Left ventricle myocardium superior (tissue), 1 donor: ENCODE data around the gene BCAR3. TPM values are rescaled to one million over a fixed set of nuclear protein-coding genes. Genes with fewer than 3 reads are reported as not detected.
"Not testable (repeated sequence)": the region's sequence is repeated elsewhere in the genome, so short reads cannot be mapped to it uniquely, and the experiment has no call there.

Experiments used
- ATAC-seq: fragments of 200-7000 bp; cut with Tn5 transposase; one replicate; pipeline ENCODE4 v1.9.1; 2020; ENCODE audit warnings: mild to moderate bottlenecking, moderate library complexity
- DNase-seq: peaks from one replicate; pipeline ENCODE4 v3.0.0-alpha.2; 2020
- intact Hi-C: fragments of 100-400 bp; cut with micrococcal nuclease; formaldehyde crosslinking; loops from one replicate; pipeline ENCODE4 v1.11.0; 2022
- total RNA-seq: library from RNA; stranded (reverse); fragmentation: NEBNext Ultra II Directional; extraction: Animal tissue kit (Norgen Biotek cat#: 25700); gene quantifications from one replicate; pipeline ENCODE4 v1.2.1, GENCODE V29; 2021
- donor health status: DM: no; HTN: yes; CAD: no; lungs with severe emphysema.

BCAR3 gene
- total RNA-seq, 1 donor from 2014 or later = 15.2 TPM

GRCh38 chr1:93592551-93592949, 89.1 kb downstream of the BCAR3 start:
- no peak for DNase-seq
- intact Hi-C loops = no loop called here
- ATAC-seq = peak; percentile 43

GRCh38 chr1:93591676-93592550, 89.7 kb downstream of the BCAR3 start:
- no peak for DNase-seq
- intact Hi-C loops = no loop called here
- no peak for ATAC-seq

DNA sequence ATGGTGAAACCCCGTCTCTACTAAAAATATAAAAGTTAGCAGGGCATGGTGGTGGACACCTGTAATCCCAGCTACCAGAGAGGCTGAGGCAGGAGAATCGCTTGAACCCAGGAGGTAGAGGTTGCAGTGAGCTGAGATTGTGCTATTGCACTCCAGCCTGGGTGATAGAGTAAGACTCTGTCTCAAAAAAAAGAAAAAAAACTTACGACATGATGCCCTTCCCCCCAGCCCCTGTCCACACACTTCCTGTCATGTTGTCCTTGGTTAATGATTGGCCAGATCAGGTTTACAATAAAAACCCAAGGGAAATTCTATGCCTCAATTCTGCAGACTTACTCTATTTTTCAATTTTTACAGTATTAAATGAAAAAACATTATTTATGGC, 90.4 kb downstream of the BCAR3 start:
- ATAC-seq, DNase-seq, intact Hi-C loops: not testable (repeated sequence)

GRCh38 chr1:93588955-93589354, 92.7 kb downstream of the BCAR3 start:
- DNase-seq = no peak
- ATAC-seq = no peak
- intact Hi-C loops = no loop called here

DNA sequence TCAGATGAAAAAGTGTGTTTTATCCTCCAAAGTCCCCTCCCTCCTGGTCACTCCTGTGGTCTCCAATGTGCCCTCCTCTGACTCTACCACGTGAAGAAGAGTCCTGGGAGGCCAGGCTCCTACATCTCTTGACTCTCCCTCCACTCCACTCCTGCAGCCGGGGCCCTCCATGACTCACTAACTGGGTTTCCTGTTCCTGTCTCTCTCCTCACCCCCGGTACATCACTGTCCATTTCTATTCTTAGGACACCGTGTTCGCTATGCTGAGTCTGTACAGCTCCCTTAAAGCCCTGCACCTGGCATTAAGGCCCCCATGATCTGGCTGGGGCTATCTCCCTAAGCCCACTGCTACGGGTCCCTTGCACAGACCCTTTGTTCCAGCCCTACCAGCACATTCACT, 93.4 kb downstream of the BCAR3 start:
- no peak for DNase-seq
- intact Hi-C loops = no loop called here
- no peak for ATAC-seq

DNA sequence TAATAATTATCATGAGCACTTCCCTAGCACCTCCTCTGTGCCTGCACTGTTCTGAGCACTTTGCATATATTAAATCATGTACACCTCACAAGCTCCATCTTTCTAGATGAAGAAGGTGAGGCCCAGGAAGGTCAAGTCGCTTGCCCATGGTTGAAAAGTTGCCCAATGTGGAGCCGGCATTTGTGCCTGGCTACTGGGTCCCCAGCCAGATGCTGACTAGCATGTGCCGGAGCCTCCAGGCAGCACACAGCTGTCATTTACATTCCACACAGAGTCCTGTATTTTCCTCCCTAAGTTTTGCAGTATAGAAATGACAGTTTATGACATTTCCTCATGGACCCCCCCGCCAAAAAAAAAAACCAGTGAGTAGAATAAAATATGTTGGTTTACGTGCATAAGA, 94.3 kb downstream of the BCAR3 start:
- DNase-seq = no peak
- ATAC-seq = no peak
- intact Hi-C loops = no loop called here

- intact Hi-C loops = no loop called here
- peak; percentile 91 for ATAC-seq
- peak; percentile 96 for DNase-seq
These were observed 96.3 kb downstream of the BCAR3 start for GRCh38 chr1:93585059-93585966.

DNA sequence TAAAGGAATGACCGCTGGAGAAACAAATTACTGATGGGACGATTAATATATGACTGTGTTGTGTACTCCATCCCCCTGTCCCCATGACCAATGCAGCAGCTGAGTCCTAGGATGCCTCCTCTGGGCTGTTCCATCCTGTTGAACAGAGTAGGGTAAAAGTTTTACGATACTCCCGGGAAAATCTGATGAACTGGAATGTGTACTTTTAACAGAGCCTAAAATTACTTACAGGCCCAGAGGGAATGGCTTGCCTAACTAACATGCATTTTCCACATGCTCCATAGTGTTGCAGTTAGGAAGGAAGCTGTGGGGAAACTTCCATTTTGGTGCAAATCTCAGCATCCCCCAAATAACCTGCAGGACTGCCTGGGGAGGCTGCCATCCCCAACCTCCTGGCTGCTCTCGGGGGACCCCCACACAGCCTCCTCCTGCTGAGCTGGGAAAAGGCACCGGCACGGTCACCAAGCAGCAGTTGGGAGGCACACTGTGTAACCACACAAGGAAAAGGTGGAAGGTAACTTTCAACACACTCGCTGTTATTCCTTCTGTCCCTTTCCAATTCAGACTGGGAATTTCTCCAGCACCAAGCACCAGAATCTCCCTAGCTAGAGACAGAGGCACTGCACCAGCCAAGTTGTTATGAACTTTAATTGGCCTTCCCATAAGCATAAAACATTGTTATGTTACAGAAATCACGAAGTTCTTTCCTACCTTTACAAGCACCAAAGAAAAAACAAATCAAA, 97.2 kb downstream of the BCAR3 start:
- intact Hi-C loops = no loop called here
- DNase-seq (no peak), ATAC-seq (peak; percentile 75)

- ATAC-seq (no peak), DNase-seq (no peak)
- intact Hi-C loops = no loop called here
These were observed 99.5 kb downstream of the BCAR3 start for GRCh38 chr1:93581917-93582850.

- intact Hi-C loops = no loop called here
- DNase-seq (peak; percentile 69), ATAC-seq (peak; percentile 53)
These were observed 101.7 kb downstream of the BCAR3 start for GRCh38 chr1:93579891-93580290.

DNA sequence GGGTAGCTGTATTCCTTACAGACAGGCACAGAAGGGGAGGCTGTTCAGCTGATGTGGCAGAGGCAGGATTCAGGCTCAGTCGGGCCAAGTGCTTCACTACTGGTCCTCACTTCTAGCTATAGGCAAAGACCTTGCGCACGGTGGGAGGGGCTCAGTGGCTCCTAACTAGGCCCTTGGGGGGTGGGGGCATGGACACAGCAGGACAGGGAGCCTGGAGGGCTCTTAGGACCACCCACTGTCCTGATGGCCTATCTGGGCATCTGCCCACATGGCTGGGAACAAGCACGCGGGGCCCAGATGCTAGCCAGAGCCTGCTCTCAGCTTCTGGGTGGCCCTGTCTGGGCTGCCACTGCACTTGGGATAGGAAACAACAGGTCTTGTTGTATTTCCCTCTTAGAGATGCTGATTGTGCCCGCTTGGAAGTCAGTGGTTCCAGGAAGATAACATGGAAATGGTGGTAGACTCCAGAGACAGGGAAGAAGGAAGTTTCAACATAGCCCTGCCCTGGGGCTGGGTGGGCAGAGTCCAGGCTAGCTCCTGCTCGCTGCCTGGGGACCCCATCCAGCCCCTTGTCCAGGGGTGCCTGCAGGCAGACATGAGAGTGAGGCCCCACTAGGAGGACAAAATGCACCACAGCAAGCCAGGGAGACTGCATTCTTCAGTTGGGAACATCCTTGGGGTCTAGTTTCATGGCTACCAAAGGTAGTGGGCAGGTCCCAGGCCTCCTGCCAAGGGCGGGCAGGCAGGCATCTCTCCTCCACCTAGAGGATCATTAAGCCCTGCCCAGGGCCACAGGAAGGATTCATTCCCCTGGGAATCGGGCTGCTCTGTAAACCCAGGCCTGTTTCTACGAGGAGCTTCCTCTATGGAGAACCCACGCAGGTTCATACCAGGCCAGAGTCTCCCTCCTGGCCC, 102.5 kb downstream of the BCAR3 start:
- no peak for ATAC-seq
- no peak for DNase-seq
- intact Hi-C loops = no loop called here

DNA sequence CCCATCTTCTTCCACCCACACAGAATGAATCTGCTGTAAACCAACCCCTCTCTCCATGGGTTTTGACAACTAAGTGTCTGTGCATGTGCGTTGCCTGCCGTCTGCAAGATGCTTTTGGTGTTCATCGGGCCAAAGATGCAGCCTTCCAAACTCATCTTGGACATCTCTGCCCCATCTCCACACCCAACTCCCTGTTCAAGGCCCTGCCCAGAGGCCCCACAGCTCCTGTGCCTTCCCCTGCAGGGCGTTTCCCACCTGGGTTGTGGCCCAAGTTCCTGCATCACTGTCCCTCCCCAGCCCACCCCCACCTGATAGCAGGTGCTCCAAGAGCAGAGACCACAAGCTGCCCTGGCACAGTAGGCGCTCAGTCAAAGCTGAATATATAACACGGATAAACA, 103.2 kb downstream of the BCAR3 start:
- intact Hi-C loops = no loop called here

DNA sequence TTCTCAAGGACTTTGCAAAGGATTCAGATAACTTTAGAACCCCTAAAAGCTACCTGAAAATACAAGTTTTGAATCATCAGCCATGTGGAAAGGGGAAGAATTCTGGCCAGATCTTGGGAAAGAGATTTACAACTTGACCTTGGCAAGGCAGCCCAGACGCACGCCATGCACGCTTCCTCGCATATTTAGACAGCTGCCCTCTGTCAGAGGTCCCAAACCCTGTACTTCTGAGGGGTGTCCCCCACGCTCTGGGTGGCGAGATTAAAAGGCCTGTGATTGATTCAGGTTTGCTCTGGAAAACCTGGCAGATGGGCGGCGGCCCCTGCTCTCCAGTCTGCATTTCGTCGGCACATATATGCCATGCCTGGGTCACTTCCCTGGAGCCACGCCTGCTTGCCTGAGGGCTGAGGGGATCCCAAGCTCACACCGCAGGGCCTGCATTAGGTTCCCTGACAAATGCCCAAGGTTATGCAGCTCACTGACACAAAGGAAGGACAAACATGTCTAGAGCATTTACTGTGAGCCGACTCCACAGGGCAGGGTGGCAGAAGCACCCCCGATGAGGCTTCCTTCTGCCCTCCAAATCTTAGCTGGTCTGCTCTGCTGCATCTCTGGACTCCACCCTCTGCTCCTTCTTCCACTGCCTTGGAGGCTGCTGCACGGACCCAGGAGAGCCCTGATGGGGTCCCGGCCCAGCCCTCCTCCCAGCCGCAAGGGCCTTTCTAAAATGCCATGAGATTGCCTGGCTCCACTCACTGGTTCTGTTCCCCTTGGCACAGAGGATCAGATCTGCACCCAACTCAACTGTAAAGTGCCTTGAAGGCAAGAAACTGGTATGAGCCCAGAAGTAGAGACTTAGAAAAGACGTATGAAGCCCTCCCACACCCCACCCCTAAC, 103.9 kb downstream of the BCAR3 start:
- intact Hi-C loops = no loop called here
- DNase-seq = no peak
- ATAC-seq = no peak

More for the DNA sequence above, 103.2 kb downstream of the BCAR3 start:
- DNase-seq (no peak), ATAC-seq (no peak)

DNA sequence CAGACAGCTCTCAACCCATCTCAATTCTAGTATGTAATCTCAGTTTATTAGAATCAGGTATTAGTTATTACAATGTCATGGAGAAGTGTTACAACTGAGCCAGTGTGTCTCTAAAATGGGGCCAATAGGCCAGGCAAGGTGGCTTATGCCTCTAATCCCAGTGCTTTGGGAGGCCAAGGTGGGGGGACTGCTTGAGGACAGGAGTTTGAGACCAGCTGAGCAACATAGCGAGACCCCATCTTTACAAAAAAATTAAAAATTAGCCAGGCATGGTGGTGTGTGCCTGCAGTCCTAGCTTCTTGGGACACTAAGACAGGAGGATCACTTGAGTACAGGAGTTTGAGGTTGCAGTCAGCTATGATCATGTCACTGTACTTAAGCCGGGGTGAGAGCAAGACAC, 104.9 kb downstream of the BCAR3 start:
- no peak for ATAC-seq
- no peak for DNase-seq
- intact Hi-C loops = no loop called here

DNA sequence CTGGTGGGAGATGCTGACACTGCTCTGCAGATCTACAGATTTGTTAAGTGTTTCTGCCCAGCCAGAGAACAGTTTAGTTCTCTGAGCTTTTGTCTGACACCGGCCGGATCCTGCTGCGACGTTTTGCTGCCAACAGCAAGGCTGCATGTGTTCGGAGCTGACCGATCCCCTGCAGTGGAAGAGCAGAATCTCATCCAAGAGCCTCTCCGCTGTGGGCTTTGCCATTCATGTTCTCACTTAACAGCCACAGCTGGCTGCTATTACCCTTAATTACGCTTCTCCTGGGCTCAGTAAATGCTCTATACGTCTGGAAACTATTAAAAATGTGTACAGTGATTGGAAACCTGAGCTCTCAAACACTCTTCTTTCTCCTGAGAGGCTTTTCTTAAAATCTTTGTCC, 105.3 kb downstream of the BCAR3 start:
- peak; percentile 42 for ATAC-seq
- intact Hi-C loops = no loop called here

GRCh38 chr1:93575621-93576284, 105.9 kb downstream of the BCAR3 start:
- intact Hi-C loops = no loop called here
- no peak for ATAC-seq
- DNase-seq = no peak

More for the DNA sequence above, 105.3 kb downstream of the BCAR3 start:
- peak; percentile 67 for DNase-seq
